Bronchial epithelial cell (primary cell): ENCODE data around the gene SLAMF8. TPM values are rescaled to one million over a fixed set of nuclear protein-coding genes. Genes with fewer than 3 reads are reported as not detected.

Source experiments
- DNase-seq: peaks from one replicate; pipeline ENCODE4 v3.0.0-alpha.2; 2010; ENCODE audit warnings: low read depth
- FAIRE-seq: peaks from 2 replicates; lab custom pipeline; 2011; peaks lifted over from hg19 to GRCh38; lab: Jason Lieb, UNC
- H3K27me3 ChIP-seq: 2 replicates; pipeline ENCODE4 v1.5.1; 2011; ENCODE audit warnings: low read length; ENCODE audit not compliant: control insufficient read depth, insufficient read depth
- H3K36me3 ChIP-seq: 2 replicates; pipeline ENCODE4 v1.5.1; 2011; ENCODE audit warnings: low read length; ENCODE audit not compliant: control insufficient read depth, insufficient read depth
- H3K4me3 ChIP-seq: 2 replicates; pipeline ENCODE4 v1.5.1; 2011; ENCODE audit warnings: mild to moderate bottlenecking, low read depth, low read length, control low read depth
- CTCF ChIP-seq: IDR thresholded peaks from 2 replicates; pipeline ENCODE4 v1.5.1; 2011; ENCODE audit warnings: mild to moderate bottlenecking, moderate library complexity, low read length, control low read depth, inconsistent platforms; ENCODE audit not compliant: insufficient read depth, severe bottlenecking
- total RNA-seq: library from RNA; depleted of rRNA; stranded (reverse); fragments of >200 nt; gene quantifications from 2 replicates; pipeline ENCODE4 v1.2.1, GENCODE V29; 2014

SLAMF8 gene
- total RNA-seq, 1 donor from 2014 or later: not detected

GRCh38 chr1:159795534-159795933, 31.1 kb upstream of the SLAMF8 start:
- DNase-seq: no peak
- Histone ChIP-seq H3K27me3 (peaks cover 3% of the 10 kb centered on the region), H3K36me3 (no peaks in the 10 kb centered on the region), H3K4me3 (no peak overlapping the region)
- no peak for TF ChIP-seq CTCF
- FAIRE-seq: no peak

GRCh38 chr1:159798893-159799292, 27.8 kb upstream of the SLAMF8 start:
- peak; percentile 85 for DNase-seq

GRCh38 chr1:159799446-159799985, 27.2 kb upstream of the SLAMF8 start:
- FAIRE-seq (no peak), DNase-seq (no peak)
- H3K4me3 ChIP-seq: no peak overlapping the region
- H3K27me3 ChIP-seq: peaks cover 3% of the 10 kb centered on the region
- TF ChIP-seq CTCF: no peak
- no peaks in the 10 kb centered on the region for H3K36me3 ChIP-seq

More at GRCh38 chr1:159798893-159799292, 27.8 kb upstream of the SLAMF8 start:
- peak; percentile 84 for TF ChIP-seq CTCF
- no peak overlapping the region for H3K4me3 ChIP-seq
- H3K27me3 ChIP-seq: peaks cover 3% of the 10 kb centered on the region
- H3K36me3 ChIP-seq: no peaks in the 10 kb centered on the region
- peak; percentile 70 for FAIRE-seq

- no peak for TF ChIP-seq CTCF
- Histone ChIP-seq H3K36me3 (no peaks in the 10 kb centered on the region), H3K4me3 (no peak overlapping the region), H3K27me3 (peaks cover 3% of the 10 kb centered on the region)
- DNase-seq: no peak
- no peak for FAIRE-seq
Observed at GRCh38 chr1:159800177-159800930, 26.3 kb upstream of the SLAMF8 start.

- H3K4me3 ChIP-seq: no peak within 1 kb of the TSS
- H3K27me3 ChIP-seq: no peaks in the 10 kb centered on the region
- H3K36me3 ChIP-seq: no peaks in the 10 kb centered on the region
- TF ChIP-seq CTCF: no peak
- DNase-seq: no peak
- no peak for FAIRE-seq
Observed at GRCh38 chr1:159802111-159802510, 24.6 kb upstream of the SLAMF8 start, which contains the start of gene FCRL6. Gene FCRL6 (plus strand): TSS chr1:159802360. CDS start chr1:159802425, 65 bp downstream.
